ENCODE results near the gene TMIGD2. TPM values are rescaled to one million over a fixed set of nuclear protein-coding genes. Genes with fewer than 3 reads are reported as not detected.

Gene TMIGD2
- total RNA-seq, 6 donors from 2014 or later = 0.30 to 1.9 (median 1.3) TPM; not detected in 1

GRCh38 chr19:4267901-4268815, 34.0 kb downstream of the TMIGD2 start:
- no peak for DNase-seq
- no peak overlapping the region for H3K4me3 ChIP-seq
- WGBS, 2 donors = 89 to 91% methylated on average over 23 to 27 of the region's 30 CpGs
- peaks cover 17 to 75% (median 47%) of the 10 kb centered on the region in 4 donors for H3K36me3 ChIP-seq
- H3K27ac ChIP-seq = no peak overlapping the region
- no peaks in the 10 kb centered on the region for H3K9me3 ChIP-seq
- no peaks in the 10 kb centered on the region for H3K27me3 ChIP-seq
- no peaks in the 10 kb centered on the region for H3K4me1 ChIP-seq
- TF ChIP-seq POLR2A (IDR thresholded peaks at IDR 0.05) (no peak), EP300 (IDR thresholded peaks at IDR 0.05) (no peak), CTCF (IDR thresholded peaks at IDR 0.05) (no peak), POLR2AphosphoS5 (IDR thresholded peaks at IDR 0.05) (no peak)
- no peak for ATAC-seq (ENCODE audit: low FRiP score in 2 of 2)

- Histone ChIP-seq H3K4me1 (no peaks in the 10 kb centered on the region), H3K9me3 (no peaks in the 10 kb centered on the region), H3K27me3 (no peaks in the 10 kb centered on the region), H3K4me3 (no peak overlapping the region), H3K36me3 (peaks cover 22 to 84% (median 54%) of the 10 kb centered on the region in 4 donors), H3K27ac (no peak overlapping the region)
- ATAC-seq (ENCODE audit: low FRiP score in 2 of 2) (peak; percentile 67 to 81), DNase-seq (peak; percentile 37 to 83)
- WGBS, 2 donors = 45 to 52% methylated on average over 15 to 21 of the region's 21 CpGs
- no peak for TF ChIP-seq POLR2A (IDR thresholded peaks at IDR 0.05)
- TF ChIP-seq CTCF (IDR thresholded peaks at IDR 0.05) = peak; percentile 40 to 90 (median 73)
Measured at GRCh38 chr19:4267101-4267900, 34.9 kb downstream of the TMIGD2 start.

GRCh38 chr19:4266253-4267000, 35.8 kb downstream of the TMIGD2 start:
- TF ChIP-seq POLR2A (IDR thresholded peaks at IDR 0.05) = no peak
- no peak for TF ChIP-seq EP300 (IDR thresholded peaks at IDR 0.05)
- TF ChIP-seq POLR2AphosphoS5 (IDR thresholded peaks at IDR 0.05) = no peak
- no peak for TF ChIP-seq CTCF (IDR thresholded peaks at IDR 0.05)
- Histone ChIP-seq H3K4me3 (no peak overlapping the region), H3K9me3 (no peaks in the 10 kb centered on the region), H3K4me1 (no peaks in the 10 kb centered on the region), H3K27ac (no peak overlapping the region), H3K27me3 (no peaks in the 10 kb centered on the region), H3K36me3 (peaks cover 26 to 86% (median 60%) of the 10 kb centered on the region in 4 donors)
- DNase-seq (no peak), ATAC-seq (ENCODE audit: low FRiP score in 2 of 2) (no peak)
- WGBS, 2 donors = 88 to 95% methylated on average over 18 of the region's 18 CpGs

GRCh38 chr19:4264812-4265211, 37.4 kb downstream of the TMIGD2 start:
- no peaks in the 10 kb centered on the region for H3K27me3 ChIP-seq
- no peak for DNase-seq
- TF ChIP-seq CTCF (IDR thresholded peaks at IDR 0.05) (no peak), POLR2A (IDR thresholded peaks at IDR 0.05) (no peak), EP300 (IDR thresholded peaks at IDR 0.05) (no peak), POLR2AphosphoS5 (IDR thresholded peaks at IDR 0.05) (no peak)
- peaks cover 26 to 91% (median 73%) of the 10 kb centered on the region in 4 donors for H3K36me3 ChIP-seq
- no peaks in the 10 kb centered on the region for H3K4me1 ChIP-seq
- WGBS, 2 donors = 67% methylated on average over 4 of the region's 4 CpGs
- ATAC-seq (ENCODE audit: low FRiP score in 2 of 2) = no peak
- no peak overlapping the region for H3K27ac ChIP-seq
- H3K4me3 ChIP-seq = no peak overlapping the region
- H3K9me3 ChIP-seq = no peaks in the 10 kb centered on the region
